MM.1S (cell line): Measurements from ENCODE around the gene COL21A1.

ENCODE experiments used
- DNase-seq: peaks from one replicate; pipeline ENCODE4 v3.0.0-alpha.2; 2015
- H2AFZ ChIP-seq: fragments of 300-600 bp; sonication (generic); 2 replicates; pipeline ENCODE4 v1.6.0; 2016; ENCODE audit warnings: antibody characterized with exemption, low read length
- H3F3A ChIP-seq: fragments of 300-600 bp; sonication (generic); 2 replicates; pipeline ENCODE4 v1.6.1; 2016; ENCODE audit warnings: mild to moderate bottlenecking, antibody characterized with exemption, low read length, moderate library complexity, mixed read lengths; ENCODE audit not compliant: insufficient read depth
- H3K27ac ChIP-seq: fragments of 300-600 bp; sonication (generic); 2 replicates; pipeline ENCODE4 v1.5.1; 2016; ENCODE audit warnings: mild to moderate bottlenecking, low read length
- H3K27me3 ChIP-seq: fragments of 300-600 bp; sonication (generic); replicated peaks from 2 replicates; pipeline ENCODE4 v1.6.0; 2016; ENCODE audit warnings: low read length; ENCODE audit not compliant: insufficient read depth
- H3K36me3 ChIP-seq: fragments of 300-600 bp; sonication (generic); replicated peaks from 2 replicates; pipeline ENCODE4 v1.6.1; 2016; ENCODE audit warnings: mild to moderate bottlenecking, low read length, mixed read lengths; ENCODE audit not compliant: insufficient read depth
- H3K4me1 ChIP-seq: fragments of 300-600 bp; sonication (generic); 2 replicates; pipeline ENCODE4 v1.6.1; 2016; ENCODE audit warnings: low read length, mixed read lengths
- H3K4me2 ChIP-seq: fragments of 300-600 bp; sonication (generic); 2 replicates; pipeline ENCODE4 v1.6.0; 2016; ENCODE audit warnings: low read depth, low read length
- H3K4me3 ChIP-seq: fragments of 300-600 bp; sonication (generic); 2 replicates; pipeline ENCODE4 v1.5.1; 2016; ENCODE audit warnings: low read length, mixed read lengths
- H3K79me2 ChIP-seq: fragments of 300-600 bp; sonication (generic); 2 replicates; pipeline ENCODE4 v1.6.1; 2016; ENCODE audit warnings: mixed run types, low read length, mixed read lengths
- H3K9ac ChIP-seq: fragments of 300-600 bp; sonication (generic); 2 replicates; pipeline ENCODE4 v1.6.1; 2016; ENCODE audit warnings: low read length, mixed read lengths
- H3K9me2 ChIP-seq: fragments of 300-600 bp; sonication (generic); replicated peaks from 2 replicates; pipeline ENCODE4 v1.6.1; 2016; ENCODE audit warnings: mild to moderate bottlenecking, low read length, mixed read lengths; ENCODE audit not compliant: insufficient read depth
- H3K9me3 ChIP-seq: fragments of 300-600 bp; sonication (generic); replicated peaks from 2 replicates; pipeline ENCODE4 v1.6.1; 2016; ENCODE audit warnings: mild to moderate bottlenecking, low read length, mixed read lengths; ENCODE audit not compliant: insufficient read depth
- H4K20me1 ChIP-seq: fragments of 300-600 bp; sonication (generic); 2 replicates; pipeline ENCODE4 v1.6.1; 2016; ENCODE audit warnings: mild to moderate bottlenecking, low read length, moderate library complexity, mixed read lengths; ENCODE audit not compliant: insufficient read depth
- EZH2 ChIP-seq: fragments of 300-600 bp; sonication (generic); optimal IDR thresholded peaks from 2 replicates; pipeline ENCODE3; 2017; ENCODE audit warnings: low read depth, mild to moderate bottlenecking, antibody characterized with exemption, low read length, mixed read lengths
- EZH2phosphoT487 ChIP-seq: fragments of 300-600 bp; sonication (generic); IDR thresholded peaks from 2 replicates; pipeline ENCODE4 v1.6.1; 2018; ENCODE audit warnings: antibody characterized with exemption, low read length
- TF ChIP-seq, protein P1 (sequence below): fragments of 300-600 bp; sonication (generic); IDR thresholded peaks from 2 replicates; pipeline ENCODE4 v1.5.1; 2016; ENCODE audit warnings: antibody characterized with exemption, low read length, mixed read lengths

Gene COL21A1

GRCh38 chr6:56282391-56282790 lies 35.0 kb upstream of the COL21A1 start:
- Histone ChIP-seq H3K9me2 (no peaks in the 10 kb centered on the region), H3K4me3 (no peak overlapping the region), H3K36me3 (no peaks in the 10 kb centered on the region), H4K20me1 (no peaks in the 10 kb centered on the region), H3K9me3 (no peaks in the 10 kb centered on the region), H3F3A (no peaks in the 10 kb centered on the region), H3K79me2 (no peaks in the 10 kb centered on the region), H2AFZ (no peak overlapping the region), H3K4me1 (no peaks in the 10 kb centered on the region), H3K9ac (no peak overlapping the region), H3K4me2 (no peak overlapping the region), H3K27ac (no peak overlapping the region), H3K27me3 (no peaks in the 10 kb centered on the region)
- DNase-seq: no peak
- TF ChIP-seq EZH2 (no peak), EZH2phosphoT487 (no peak)
- TF ChIP-seq, protein P1, sequence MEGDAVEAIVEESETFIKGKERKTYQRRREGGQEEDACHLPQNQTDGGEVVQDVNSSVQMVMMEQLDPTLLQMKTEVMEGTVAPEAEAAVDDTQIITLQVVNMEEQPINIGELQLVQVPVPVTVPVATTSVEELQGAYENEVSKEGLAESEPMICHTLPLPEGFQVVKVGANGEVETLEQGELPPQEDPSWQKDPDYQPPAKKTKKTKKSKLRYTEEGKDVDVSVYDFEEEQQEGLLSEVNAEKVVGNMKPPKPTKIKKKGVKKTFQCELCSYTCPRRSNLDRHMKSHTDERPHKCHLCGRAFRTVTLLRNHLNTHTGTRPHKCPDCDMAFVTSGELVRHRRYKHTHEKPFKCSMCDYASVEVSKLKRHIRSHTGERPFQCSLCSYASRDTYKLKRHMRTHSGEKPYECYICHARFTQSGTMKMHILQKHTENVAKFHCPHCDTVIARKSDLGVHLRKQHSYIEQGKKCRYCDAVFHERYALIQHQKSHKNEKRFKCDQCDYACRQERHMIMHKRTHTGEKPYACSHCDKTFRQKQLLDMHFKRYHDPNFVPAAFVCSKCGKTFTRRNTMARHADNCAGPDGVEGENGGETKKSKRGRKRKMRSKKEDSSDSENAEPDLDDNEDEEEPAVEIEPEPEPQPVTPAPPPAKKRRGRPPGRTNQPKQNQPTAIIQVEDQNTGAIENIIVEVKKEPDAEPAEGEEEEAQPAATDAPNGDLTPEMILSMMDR: no peak

- H3K9me3 ChIP-seq: no peaks in the 10 kb centered on the region
- no peak overlapping the region for H3K27ac ChIP-seq
- no peak overlapping the region for H3K4me2 ChIP-seq
- no peaks in the 10 kb centered on the region for H4K20me1 ChIP-seq
- H3F3A ChIP-seq: no peaks in the 10 kb centered on the region
- DNase-seq: no peak
- H2AFZ ChIP-seq: no peak overlapping the region
- H3K9me2 ChIP-seq: no peaks in the 10 kb centered on the region
- H3K36me3 ChIP-seq: no peaks in the 10 kb centered on the region
- H3K79me2 ChIP-seq: no peaks in the 10 kb centered on the region
- H3K4me3 ChIP-seq: no peak overlapping the region
- TF ChIP-seq EZH2 (no peak), EZH2phosphoT487 (no peak)
- TF ChIP-seq, protein P1: no peak
- H3K4me1 ChIP-seq: no peaks in the 10 kb centered on the region
- no peak overlapping the region for H3K9ac ChIP-seq
- H3K27me3 ChIP-seq: no peaks in the 10 kb centered on the region
Observed at GRCh38 chr6:56280126-56280525, 32.7 kb upstream of the COL21A1 start.

- no peaks in the 10 kb centered on the region for H3K27me3 ChIP-seq
- no peaks in the 10 kb centered on the region for H3K4me1 ChIP-seq
- TF ChIP-seq EZH2phosphoT487 (no peak), EZH2 (no peak)
- TF ChIP-seq, protein P1: no peak
- H3K9ac ChIP-seq: no peak overlapping the region
- H3K4me3 ChIP-seq: no peak overlapping the region
- no peaks in the 10 kb centered on the region for H3K36me3 ChIP-seq
- no peak for DNase-seq
- H4K20me1 ChIP-seq: no peaks in the 10 kb centered on the region
- H3K9me2 ChIP-seq: no peaks in the 10 kb centered on the region
- no peak overlapping the region for H3K4me2 ChIP-seq
- H3K79me2 ChIP-seq: no peaks in the 10 kb centered on the region
- H2AFZ ChIP-seq: no peak overlapping the region
- H3K27ac ChIP-seq: no peak overlapping the region
- H3K9me3 ChIP-seq: no peaks in the 10 kb centered on the region
- H3F3A ChIP-seq: no peaks in the 10 kb centered on the region
Observed at GRCh38 chr6:56279331-56280080, 32.1 kb upstream of the COL21A1 start.
